NK-92 (cell line): ENCODE measurements around the gene TXNDC5.
"Not testable (repeated sequence)": the region's sequence is repeated elsewhere in the genome, so short reads cannot be mapped to it uniquely, and the experiment has no call there.

Source experiments
- DNase-seq: peaks from one replicate; lab custom pipeline; 2025; ENCODE audit not compliant: unreplicated experiment; lab: John Stamatoyannopoulos, UW

TXNDC5 gene

GRCh38 chr6:7914991-7915789 is 4.6 kb upstream of the TXNDC5 start:
- DNase-seq = no peak

- DNase-seq = no peak
Observed at GRCh38 chr6:7914311-7914710, 3.7 kb upstream of the TXNDC5 start.

DNA sequence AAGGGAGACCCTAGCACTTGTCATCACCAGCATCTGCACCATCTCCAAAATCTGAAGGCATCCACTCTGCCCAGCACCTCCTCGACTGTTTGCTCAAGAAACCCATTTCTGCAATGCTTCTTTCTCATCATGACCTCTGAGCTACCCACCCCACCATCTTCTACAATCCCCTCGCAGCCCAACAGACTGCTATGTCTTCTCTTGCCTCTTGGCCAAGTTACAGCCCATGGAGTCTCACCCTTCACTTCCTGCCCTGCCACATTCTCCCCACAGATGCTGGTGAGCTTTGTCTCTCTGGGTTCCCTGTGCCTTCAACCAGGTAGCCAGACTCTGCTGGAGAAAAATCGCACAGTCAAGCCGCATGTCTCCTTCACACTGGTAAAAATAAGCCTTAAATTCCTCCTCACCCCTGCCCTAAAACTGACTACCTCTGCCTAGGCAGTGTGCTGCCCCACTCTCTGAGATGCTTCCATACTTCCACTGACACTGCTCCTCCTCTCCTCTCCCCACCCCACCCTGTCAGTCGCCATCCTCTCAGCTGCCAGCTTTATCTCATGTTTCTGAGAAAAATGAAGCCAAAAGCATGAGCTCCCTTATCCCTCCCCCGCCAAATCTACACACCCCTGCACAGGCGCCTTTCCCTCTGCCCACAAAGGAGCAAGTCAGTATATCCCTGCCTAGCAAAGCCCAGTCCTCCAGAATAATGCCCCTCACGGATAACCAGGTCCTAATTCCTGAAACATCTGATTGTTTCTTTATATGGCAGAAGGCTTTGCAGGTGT is 2.3 kb upstream of the TXNDC5 start:
- no peak for DNase-seq

DNA sequence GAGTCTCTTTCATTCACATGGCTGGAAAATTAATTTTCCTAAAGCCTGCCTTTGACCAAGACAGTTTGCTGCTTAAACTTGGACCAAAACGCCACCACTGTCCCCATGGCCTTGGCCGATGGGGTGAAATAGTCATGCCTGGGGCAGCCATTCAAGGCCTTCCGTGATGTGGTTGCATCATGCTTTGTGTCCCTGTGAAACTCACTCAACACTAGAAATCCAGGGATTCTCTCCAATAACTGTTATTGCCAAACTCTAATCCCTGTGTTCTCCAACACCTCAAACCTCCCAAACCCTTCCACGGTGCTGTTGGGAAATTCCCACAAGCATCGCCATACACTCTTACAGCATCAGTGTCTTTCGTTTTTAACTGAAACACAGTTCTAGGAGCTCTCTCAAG is 1.4 kb upstream of the TXNDC5 start:
- no peak for DNase-seq

DNA sequence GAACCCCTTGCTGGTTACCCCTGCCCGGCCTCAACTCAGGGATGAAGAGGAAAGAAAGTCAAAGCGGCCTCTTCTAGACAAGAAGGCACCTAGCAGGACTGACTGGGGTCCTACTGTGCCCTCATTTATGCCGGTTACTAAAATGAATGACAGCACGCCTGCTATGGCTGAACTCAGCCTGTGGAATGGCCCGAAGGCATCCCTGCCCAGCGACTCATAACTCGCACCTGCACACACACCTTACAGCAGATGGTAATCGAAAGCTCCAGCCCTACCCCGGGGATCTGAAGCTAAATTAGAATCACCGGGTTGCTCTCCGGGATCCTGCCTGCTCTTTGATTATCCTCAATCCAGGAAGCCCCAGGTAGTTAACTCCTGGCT is 747 bp upstream of the TXNDC5 start:
- no peak for DNase-seq

DNA sequence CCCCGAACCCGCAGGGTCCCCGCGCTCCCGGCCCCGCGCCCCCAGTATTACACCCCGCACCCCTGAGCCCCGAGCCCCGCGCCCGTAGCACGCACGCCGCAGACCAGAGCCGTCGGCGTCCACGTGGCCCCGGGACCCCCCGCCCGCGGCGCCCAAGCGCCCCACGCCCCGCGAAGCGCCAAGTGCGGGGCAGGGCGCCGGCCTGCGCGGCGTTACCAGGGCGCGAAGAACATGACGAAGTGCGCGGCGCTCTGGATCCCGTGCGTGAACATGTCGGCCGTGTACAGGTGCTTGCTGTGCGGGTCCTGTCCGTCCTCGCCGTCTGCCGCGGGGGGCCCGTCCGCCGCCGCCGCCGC is 312 bp downstream of the TXNDC5 start:
- DNase-seq = no peak

DNA sequence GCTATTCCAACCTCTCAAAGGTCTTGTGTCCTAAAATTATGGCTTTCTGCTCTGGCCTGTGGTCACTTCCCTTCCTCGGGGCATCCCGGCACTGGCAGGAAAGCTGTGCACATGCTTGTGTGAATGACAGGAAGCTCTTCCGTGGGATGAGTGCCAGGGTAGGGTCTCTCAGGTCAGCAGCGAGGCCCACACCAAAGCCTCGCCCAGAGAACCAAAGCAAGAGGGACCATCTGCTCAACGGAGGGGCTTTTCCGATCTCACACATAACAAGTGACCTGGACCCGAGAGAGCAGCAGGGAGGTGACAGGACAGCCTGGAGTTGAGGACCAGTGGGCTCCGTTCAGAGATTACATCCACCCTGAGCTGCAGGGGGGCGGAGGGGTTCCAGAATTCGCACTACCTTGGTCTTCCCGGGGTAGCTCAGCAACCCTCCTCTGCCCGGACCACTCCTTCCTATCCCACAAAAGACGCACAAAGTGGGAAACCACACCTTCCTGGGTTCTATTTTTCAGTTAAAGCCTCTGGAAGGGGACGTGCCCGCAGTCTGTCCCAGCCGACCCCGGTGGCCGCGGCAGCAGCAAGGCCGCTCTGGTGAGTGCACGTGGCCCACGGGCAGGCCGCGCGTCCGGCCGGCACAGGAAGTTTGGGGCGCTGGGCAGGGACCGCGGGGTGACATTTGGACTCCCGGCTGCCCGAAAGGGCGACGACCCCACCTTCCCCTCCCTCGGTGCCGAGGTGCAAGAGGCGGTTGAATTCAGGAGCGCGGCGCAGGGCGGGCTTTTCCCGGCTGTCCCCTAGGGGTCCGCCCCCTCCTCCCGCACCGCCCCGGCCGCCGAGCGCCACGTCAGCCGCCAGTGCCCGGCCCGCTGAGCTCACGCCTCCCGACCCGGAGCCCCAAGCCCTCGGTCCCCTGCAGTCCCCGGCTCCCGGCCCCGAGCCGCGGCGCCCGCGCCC is 988 bp downstream of the TXNDC5 start:
- DNase-seq = no peak

GRCh38 chr6:7907159-7907558 is 3.4 kb downstream of the TXNDC5 start:
- DNase-seq = no peak

GRCh38 chr6:7906741-7907140 is 3.8 kb downstream of the TXNDC5 start:
- no peak for DNase-seq

GRCh38 chr6:7905416-7905815 is 5.2 kb downstream of the TXNDC5 start:
- DNase-seq = no peak

- no peak for DNase-seq
Observed at GRCh38 chr6:7904654-7905319, 5.8 kb downstream of the TXNDC5 start.

GRCh38 chr6:7903673-7904072 is 6.9 kb downstream of the TXNDC5 start:
- DNase-seq = no peak

DNA sequence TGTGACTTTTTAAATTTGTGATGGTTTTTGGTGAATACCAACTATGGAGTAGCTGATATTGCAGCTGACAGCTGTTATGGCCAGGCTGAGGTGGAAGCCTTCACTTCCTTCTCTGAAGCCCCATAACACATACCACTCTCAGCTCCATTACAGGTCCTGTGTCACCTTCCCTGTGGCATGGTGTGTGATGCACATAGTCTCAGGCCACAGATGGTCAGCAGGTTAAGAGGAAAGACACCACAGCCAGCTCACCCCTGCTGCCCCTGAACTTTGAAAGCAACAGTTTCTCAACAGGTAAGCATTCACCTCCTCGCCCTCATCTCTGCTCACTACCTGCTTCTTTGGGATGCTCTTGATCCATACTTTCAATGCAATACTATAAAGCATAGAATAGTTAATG is 7.7 kb downstream of the TXNDC5 start:
- no peak for DNase-seq

DNA sequence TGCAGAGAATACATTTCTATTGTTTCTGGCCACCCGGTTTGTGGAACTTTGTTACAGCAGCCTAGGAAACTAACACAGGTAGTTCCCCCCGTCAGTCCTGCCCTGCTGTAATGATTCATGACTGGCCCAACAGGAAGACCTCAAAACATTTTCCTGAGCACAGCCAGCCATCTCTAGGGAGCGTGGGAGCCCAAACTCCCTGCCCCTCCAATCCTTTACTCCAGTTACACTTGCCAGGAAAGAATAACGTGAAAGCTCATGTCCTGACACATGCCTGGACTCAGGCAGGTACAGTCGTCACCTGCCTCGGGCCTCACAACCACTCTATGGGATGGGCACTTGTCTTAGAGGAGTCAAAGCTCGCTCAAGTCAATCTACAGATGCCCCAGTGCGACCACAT is 8.4 kb downstream of the TXNDC5 start:
- no peak for DNase-seq

- DNase-seq = no peak
Observed at GRCh38 chr6:7901780-7902179, 8.8 kb downstream of the TXNDC5 start.

DNA sequence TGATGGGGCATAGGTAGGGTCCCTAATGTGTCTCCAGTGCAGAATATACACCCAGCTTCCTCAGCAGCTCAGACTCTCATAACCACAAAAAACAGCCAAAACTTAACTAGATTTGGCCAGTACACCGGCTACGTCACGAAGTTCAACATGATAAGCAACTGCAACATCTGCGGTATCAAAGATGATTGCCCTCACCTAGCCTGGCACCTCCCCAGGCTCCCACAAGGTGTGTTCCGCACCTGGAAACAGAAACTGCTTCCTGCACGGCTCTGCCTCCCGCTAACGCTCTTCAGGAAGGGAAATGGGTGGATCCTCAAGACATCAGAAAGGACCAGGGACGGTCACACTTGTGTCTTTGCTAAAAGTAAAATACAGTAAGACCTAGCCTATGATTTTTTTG is 9.5 kb downstream of the TXNDC5 start:
- no peak for DNase-seq

GRCh38 chr6:7900621-7901020 is 10.0 kb downstream of the TXNDC5 start:
- no peak for DNase-seq

DNA sequence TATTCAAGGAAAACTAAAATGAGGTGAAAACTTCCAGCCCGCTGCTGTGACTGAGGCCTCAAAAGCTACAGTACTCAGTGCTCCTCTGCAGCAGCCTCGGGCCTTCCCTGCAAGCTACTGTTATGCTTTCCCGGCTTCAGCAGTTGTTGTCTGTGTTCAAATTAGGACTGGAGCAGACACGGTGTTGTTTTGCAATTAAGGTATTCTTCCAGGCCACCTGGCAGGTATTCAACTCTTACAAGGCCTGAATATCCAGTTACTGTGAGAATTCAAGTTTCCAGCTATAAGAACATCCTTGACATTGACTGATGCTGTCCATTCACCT is 10.7 kb downstream of the TXNDC5 start:
- DNase-seq = no peak

DNA sequence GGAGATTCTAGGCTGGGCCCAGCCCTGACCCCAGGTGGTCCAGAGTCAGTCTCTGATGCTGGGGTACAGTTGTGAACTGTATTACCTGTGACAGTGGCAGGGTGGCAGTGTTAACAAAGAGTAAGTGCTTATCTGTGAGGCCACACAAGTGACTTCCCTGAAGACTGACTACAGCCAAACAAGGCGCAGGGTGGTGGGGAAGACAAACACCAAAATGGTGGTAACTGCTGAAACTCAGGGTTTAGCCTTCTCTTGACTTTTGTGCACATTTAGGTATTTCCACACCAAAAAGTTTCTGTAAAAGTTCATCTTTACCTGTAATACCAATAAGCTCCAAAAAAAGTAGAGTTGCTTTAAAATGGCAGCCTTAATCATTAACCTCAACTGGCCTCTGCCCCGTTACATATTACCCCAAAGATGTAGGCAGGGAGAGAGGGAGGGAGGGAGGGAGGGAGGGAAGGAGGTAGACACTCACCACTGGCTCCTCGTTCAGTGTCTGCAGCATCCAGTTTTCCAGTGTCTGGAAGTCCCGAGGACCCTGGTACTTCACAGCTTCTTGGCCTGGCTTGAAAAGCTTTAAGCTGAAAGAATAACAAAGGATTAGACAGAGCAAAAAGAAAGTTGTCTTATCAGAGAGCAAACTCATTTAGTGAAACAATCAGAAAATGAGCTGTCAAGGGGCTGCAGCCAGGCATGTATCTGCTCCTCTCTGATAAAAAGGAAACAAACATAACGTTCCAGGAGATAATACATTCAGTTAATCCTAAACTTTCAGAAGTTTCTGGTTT is 11.3 kb downstream of the TXNDC5 start:
- no peak for DNase-seq

GRCh38 chr6:7898193-7898586 is 12.4 kb downstream of the TXNDC5 start:
- not testable (repeated sequence) for DNase-seq
